ENCODE measurements around the gene ZNF598. TPM values are rescaled to one million over a fixed set of nuclear protein-coding genes. Genes with fewer than 3 reads are reported as not detected.
A peak's percentile ranks its signal among the peaks of the same experiment; 100 is the strongest.

Gene ZNF598
- total and polyA plus RNA-seq, 3 donors from 2014 or later, result 46.3 to 94.6 (median 80.4) TPM

- no peak for TF ChIP-seq CTCF (IDR thresholded peaks at IDR 0.05)
- TF ChIP-seq POLR2A (IDR thresholded peaks at IDR 0.05), result no peak
- 43% methylated on average over 57 of the region's 70 CpGs; no CpG with 5 or more reads in 1 of the 2 donors for WGBS, 2 donors
- Histone ChIP-seq H3K27ac (no peak overlapping the region), H3K9me3 (no peaks in the 10 kb centered on the region), H3K27me3 (no peaks in the 10 kb centered on the region), H3K36me3 (ENCODE audit: low read depth, missing control alignments) (no peaks in the 10 kb centered on the region), H3K4me3 (peak overlapping the region; percentile 4 to 49), H3K4me1 (peaks cover 5% of the 10 kb centered on the region)
- intact Hi-C loops (cut with DNase I; ENCODE audit: low total_unique reads), result no loop called here
- peak; percentile 73 for DNase-seq
These were observed 30.2 kb downstream of the ZNF598 start for GRCh38 chr16:1979271-1980029.

GRCh38 chr16:1978476-1979120 lies 31.0 kb downstream of the ZNF598 start:
- no peaks in the 10 kb centered on the region for H3K36me3 ChIP-seq (ENCODE audit: low read depth, missing control alignments)

GRCh38 chr16:1977875-1978268 lies 31.7 kb downstream of the ZNF598 start:
- Histone ChIP-seq H3K9me3 (no peaks in the 10 kb centered on the region), H3K27me3 (no peaks in the 10 kb centered on the region), H3K36me3 (ENCODE audit: low read depth, missing control alignments) (no peaks in the 10 kb centered on the region), H3K4me3 (no peak overlapping the region), H3K4me1 (peaks cover 3% of the 10 kb centered on the region), H3K27ac (no peak overlapping the region)
- DNase-seq, result no peak
- WGBS, 2 donors, result 94% methylated on average over 15 of the region's 18 CpGs; no CpG with 5 or more reads in 1 of the 2 donors
- TF ChIP-seq CTCF (IDR thresholded peaks at IDR 0.05) (no peak), POLR2A (IDR thresholded peaks at IDR 0.05) (no peak)
- intact Hi-C loops (cut with DNase I; ENCODE audit: low total_unique reads), result no loop called here

More at GRCh38 chr16:1978476-1979120, 31.0 kb downstream of the ZNF598 start:
- Histone ChIP-seq H3K27ac (no peak overlapping the region), H3K27me3 (no peaks in the 10 kb centered on the region), H3K9me3 (no peaks in the 10 kb centered on the region), H3K4me3 (peak overlapping the region; percentile 4 to 49), H3K4me1 (peaks cover 5% of the 10 kb centered on the region)
- TF ChIP-seq POLR2A (IDR thresholded peaks at IDR 0.05), result no peak
- no peak for TF ChIP-seq CTCF (IDR thresholded peaks at IDR 0.05)
- no peak for DNase-seq
- WGBS, 2 donors, result 69% methylated on average over 16 to 37 of the region's 37 CpGs
- intact Hi-C loops (cut with DNase I; ENCODE audit: low total_unique reads), result no loop called here

GRCh38 chr16:1976951-1977874 lies 32.4 kb downstream of the ZNF598 start:
- intact Hi-C loops (cut with DNase I; ENCODE audit: low total_unique reads), result no loop called here
- Histone ChIP-seq H3K36me3 (ENCODE audit: low read depth, missing control alignments) (no peaks in the 10 kb centered on the region), H3K9me3 (no peaks in the 10 kb centered on the region), H3K4me1 (peaks cover 7% of the 10 kb centered on the region), H3K4me3 (no peak overlapping the region), H3K27me3 (no peaks in the 10 kb centered on the region), H3K27ac (no peak overlapping the region)
- no peak for TF ChIP-seq CTCF (IDR thresholded peaks at IDR 0.05)
- DNase-seq, result no peak
- 92 to 100% methylated on average over 3 to 33 of the region's 33 CpGs for WGBS, 2 donors

Measured in testis (tissue), 3 donors.